Measurements from ENCODE around the gene TUBA4B.

Gene TUBA4B

GRCh38 chr2:219218217-219218731 lies 34.8 kb upstream of the TUBA4B start:
- in situ Hi-C loops (cut with MboI; ENCODE audit: low sequenced_read_pairs, unreplicated experiment): no loop called here
- TF ChIP-seq CTCF (IDR thresholded peaks at IDR 0.05; ENCODE audit: borderline replicate concordance, control extremely low read depth, extremely low read depth, insufficient read depth, missing control alignments): no peak
- DNase-seq (ENCODE audit: low spot score): peak; percentile 71

DNA sequence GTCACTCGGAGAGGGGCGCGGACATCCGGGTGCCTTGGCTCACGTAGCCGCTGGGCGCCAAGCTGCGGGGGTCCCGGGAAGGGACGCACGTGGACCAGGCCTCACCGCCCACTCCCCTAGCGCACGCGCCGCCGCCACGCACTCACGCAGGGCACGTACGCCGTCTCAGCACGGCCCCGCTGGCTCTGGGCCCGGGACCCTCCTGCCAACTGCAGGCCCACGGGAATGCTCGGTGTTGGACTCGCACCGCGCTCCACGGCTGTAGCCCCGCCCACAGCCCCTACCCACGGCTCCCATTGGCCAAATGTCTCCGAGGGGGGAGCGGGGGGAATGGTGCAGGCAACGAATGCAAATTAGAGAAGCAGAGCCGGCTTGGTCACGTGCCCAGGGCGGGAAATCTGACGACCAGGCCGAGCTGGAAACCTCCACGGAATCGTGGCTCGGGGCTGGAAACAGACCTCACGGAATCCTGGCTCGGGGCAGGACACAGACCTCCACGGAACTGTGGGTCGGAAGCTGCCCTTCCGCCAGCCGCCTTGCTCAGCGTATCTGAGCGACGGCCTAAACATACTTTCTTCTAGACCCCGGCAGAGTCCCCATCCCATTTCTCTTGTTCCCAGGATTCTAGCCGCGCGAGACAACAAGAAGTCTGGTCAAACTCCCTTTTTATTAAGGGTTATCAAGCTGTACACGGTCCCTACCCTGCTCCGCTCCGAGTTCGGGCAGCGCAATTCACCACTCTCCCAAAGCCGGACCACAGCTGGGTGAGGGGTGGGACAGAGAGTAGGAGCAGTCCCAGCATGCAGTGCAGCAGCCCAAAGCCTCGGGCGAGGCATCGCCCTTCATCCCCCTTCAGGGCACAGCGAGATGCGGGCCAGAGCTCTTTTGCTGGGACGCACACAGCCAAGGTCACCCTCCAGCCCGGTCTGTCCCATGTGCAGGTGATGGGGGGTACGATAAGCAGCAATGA lies 34.0 kb upstream of the TUBA4B start, which contains the start of gene ABCB6:
ABCB6 (minus strand) TSS at position 227 of the 970 bp plus-strand sequence. CDS start 285 bp downstream, outside the sequence.
- TF ChIP-seq CTCF (IDR thresholded peaks at IDR 0.05; ENCODE audit: borderline replicate concordance, control extremely low read depth, extremely low read depth, insufficient read depth, missing control alignments): no peak
- in situ Hi-C loops (cut with MboI; ENCODE audit: low sequenced_read_pairs, unreplicated experiment): no loop called here
- DNase-seq (ENCODE audit: low spot score): peak; percentile 96

GRCh38 chr2:219219784-219220532 lies 33.1 kb upstream of the TUBA4B start:
- in situ Hi-C loops (cut with MboI; ENCODE audit: low sequenced_read_pairs, unreplicated experiment): no loop called here
- no peak for DNase-seq (ENCODE audit: low spot score)
- no peak for TF ChIP-seq CTCF (IDR thresholded peaks at IDR 0.05; ENCODE audit: borderline replicate concordance, control extremely low read depth, extremely low read depth, insufficient read depth, missing control alignments)

- in situ Hi-C loops (cut with MboI; ENCODE audit: low sequenced_read_pairs, unreplicated experiment): no loop called here
- no peak for TF ChIP-seq CTCF (IDR thresholded peaks at IDR 0.05; ENCODE audit: borderline replicate concordance, control extremely low read depth, extremely low read depth, insufficient read depth, missing control alignments)
- no peak for DNase-seq (ENCODE audit: low spot score)
Observed at GRCh38 chr2:219220652-219221402, 32.2 kb upstream of the TUBA4B start.

DNA sequence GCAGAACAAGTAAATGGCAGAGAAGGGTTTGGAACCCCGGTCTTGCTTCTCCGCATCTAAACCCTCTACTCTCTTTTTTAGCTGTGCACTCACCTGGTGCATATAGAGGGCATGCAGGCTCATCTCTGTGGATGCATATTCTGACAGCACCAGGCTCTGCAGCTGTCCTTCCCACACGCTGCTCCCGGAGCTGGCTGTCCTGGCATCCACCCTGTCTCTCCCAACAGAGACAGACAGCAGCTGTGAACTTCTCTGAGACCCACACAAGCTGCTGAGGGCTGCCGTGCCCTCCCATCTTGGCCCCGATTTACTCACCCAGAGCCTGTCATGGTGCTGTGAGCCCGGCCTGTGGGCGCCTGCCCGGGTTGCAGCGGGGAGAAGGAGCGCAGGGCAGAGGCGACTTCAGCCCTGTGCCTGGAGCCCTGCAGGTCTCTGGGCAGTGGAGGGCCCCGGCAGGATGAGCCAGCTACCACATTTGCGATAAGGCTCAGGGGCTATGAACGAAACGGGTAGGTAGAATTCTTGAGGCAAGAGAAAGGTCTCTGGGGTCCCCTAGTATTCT lies 31.0 kb upstream of the TUBA4B start:
- no peak for TF ChIP-seq CTCF (IDR thresholded peaks at IDR 0.05; ENCODE audit: borderline replicate concordance, control extremely low read depth, extremely low read depth, insufficient read depth, missing control alignments)
- in situ Hi-C loops (cut with MboI; ENCODE audit: low sequenced_read_pairs, unreplicated experiment): no loop called here
- DNase-seq (ENCODE audit: low spot score): no peak
